ENCODE measurements around the gene ELOVL6. TPM values are rescaled to one million over a fixed set of nuclear protein-coding genes. Genes with fewer than 3 reads are reported as not detected.
"Not testable (repeated sequence)": the region's sequence is repeated elsewhere in the genome, so short reads cannot be mapped to it uniquely, and the experiment has no call there.

ELOVL6 gene, protein sequence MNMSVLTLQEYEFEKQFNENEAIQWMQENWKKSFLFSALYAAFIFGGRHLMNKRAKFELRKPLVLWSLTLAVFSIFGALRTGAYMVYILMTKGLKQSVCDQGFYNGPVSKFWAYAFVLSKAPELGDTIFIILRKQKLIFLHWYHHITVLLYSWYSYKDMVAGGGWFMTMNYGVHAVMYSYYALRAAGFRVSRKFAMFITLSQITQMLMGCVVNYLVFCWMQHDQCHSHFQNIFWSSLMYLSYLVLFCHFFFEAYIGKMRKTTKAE
- 3.9 and 11.9 TPM in 2 replicates for total RNA-seq (2014; rRNA removed; shearing (Covaris generic))

DNA sequence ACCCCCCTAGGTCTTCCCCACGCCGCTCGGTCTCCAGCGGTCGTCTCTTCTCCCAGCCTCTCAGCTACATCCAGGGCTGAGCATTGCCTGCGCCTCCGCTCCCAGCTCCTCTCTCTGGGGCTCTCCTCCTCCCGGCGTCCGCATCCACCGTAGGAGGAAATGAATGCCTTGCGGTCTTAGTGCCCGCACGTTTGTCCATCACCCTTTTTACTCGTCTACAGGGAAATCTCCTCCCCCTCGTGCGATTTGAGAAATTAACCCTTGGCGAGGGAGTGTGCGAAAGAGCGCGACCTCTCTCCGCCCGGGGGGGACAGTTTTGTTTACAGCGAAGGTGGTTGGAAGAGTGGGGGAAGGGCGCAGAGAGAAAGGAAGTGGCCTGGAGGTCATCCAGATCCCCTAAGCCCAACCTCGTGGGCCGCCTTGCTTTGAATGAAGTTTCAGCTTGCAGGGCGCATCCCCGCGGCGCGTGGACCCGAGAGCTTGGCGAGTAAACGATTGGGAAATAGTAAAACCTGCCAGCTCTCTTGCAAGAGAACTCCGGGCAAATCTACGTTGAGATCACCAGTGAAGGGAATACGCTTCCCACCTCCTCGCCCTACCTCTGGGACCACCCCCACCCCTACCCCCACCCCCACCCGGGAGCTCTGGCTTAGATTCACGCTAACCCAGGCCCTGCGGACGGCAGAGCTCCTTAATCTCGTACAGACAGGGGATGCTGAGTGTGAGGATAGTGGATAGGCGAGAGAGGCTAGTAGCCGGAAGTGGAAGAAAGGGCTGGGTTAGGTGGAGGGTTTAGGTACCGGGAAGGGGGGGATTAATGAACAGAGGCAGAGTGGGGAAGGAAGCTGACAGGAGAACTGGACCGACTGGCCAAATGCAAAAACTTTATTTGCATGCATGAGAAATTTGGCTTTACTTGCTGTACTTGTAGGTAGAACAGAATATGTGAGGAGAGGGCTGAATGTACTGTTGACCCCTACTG, at the start of gene ELOVL6:
Gene ELOVL6 (minus strand): TSS at position 181 of the 982 bp plus-strand sequence. CDS start 280 bp downstream, outside the sequence.
- DNase-seq (ENCODE audit: low read depth): peak; percentile 57

DNA sequence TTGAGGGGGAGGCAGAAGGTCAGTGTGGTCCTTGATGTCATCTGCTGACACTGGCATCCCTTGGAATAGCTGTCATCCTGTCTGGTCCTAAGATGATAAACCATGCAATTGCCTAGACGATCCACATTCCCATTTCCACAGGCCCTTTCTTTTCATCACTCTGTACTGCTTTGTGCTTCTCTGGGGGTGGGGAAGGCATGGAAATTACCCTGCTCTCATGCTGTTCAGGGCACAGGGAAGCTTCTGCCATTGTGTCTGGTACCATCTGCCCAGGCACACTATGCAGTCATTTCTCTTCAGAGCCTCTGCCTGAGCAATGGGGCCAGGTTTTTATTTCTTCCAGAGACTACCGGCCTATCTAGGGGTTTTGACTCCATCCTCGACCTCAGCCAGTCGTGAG, 49.7 kb upstream of the ELOVL6 start:
- no peak for DNase-seq (ENCODE audit: low read depth)

DNA sequence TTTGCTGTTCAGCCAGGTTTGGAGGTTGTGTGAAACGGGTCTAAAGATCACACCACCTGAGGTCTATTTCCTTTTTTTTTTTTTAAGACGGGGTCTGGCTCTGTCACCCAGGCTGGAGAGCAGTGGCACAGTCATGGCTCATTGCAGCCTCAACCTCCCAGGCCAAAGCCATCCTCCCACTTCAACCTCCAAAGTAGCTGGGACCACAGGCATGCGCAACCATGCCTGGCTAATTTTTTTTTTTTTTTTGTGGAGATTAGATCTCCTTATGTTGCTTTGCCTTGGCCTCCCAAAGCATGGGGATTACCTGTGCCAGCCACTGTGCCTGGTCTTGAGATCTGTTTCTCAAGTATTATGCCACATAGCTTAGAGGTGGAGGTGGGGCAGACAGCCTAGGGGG, 49.2 kb upstream of the ELOVL6 start:
- no peak for DNase-seq (ENCODE audit: low read depth)

DNA sequence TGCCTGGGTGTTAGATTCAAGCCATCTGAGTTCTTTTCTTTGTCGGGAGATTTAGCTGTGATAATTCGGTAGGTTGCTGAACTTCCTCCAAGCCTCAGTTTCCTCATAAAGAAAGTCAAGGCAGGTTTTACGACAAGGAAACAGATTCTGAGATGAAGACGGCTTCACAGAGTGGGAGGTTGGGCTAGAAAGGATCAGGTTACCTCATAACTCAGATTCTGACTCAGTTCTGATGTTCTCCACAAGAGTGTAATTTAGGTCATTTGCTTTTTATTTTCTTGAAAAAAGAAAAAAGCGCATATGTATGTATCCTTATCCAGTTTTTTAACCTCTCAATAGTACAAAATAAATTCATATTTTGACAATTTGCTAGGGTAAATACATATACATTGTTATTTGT, 47.2 kb upstream of the ELOVL6 start:
- peak; percentile 12 for DNase-seq (ENCODE audit: low read depth)

DNA sequence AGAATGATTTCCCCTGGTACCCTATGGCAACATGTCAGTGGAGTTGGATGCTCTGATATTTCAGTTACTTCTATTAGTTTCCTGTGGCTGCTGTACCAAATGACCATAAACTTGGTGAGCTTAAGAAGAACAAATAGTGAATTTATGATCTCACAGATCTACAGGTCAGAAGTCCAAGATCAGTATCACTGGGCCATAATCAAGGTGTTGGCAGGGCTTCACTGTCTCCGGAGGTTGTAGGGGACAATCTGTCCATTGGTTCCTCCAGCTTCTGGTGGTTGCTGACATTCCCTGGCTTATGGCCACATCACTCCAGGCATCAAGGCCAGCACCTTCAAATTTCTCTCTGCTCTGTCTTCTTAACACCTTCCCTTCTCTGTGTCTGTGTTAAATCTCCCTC, 37.9 kb upstream of the ELOVL6 start:
- no peak for DNase-seq (ENCODE audit: low read depth)

DNA sequence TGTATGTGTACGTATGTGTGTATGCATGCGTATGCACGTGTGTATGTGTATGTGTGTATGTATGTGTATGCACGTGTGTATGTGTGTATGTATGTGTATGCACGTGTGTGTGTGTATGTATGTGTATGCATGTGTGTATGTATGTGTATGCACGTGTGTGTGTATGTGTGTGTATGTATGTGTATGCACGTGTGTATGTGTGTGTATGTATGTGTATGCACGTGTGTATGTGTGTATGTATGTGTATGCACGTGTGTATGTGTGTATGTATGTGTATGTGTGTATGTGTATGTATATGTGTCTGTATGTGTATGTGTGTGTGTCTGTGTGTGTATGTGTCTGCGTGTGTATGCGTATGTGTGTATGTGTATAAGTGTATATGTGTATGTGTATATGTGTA, 35.2 kb upstream of the ELOVL6 start:
- not testable (repeated sequence) for DNase-seq (ENCODE audit: low read depth)

DNA sequence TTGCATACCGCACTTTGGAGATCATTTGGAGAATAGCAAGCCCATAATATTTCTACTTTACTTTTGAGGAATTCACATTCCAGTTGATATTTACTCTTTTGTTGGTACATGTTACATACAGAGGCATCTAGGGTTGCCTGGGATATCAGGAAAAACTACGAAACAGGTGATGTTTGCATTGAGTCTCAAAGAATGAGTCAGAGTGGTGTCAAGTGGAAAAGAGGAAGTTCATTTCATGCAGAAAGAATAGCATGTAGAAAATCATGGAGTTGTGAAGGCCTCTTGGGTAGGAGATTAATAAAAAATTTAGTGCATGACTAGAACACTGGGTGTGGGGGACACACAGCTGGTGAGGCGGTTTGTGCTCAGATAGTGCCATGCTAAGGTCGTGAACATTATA, 33.5 kb upstream of the ELOVL6 start:
- DNase-seq (ENCODE audit: low read depth): no peak

DNA sequence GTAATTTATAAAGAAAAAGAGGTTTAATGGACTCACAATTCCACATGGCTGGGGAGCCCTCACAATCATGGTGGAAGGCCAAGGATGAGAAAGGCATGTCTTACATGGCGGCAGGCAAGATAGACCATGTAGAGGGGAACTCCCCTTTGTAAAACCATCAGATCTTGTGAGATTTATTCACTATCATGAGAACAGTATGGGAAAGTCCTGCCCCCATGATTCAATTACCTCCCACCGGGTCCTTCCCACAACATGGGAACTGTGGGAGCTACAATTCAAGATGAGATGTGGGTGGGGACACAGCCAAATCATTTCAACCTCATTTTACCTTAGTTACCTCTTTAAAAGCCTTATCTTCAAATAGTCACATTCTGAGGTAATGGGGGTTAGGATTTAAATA, 30.9 kb upstream of the ELOVL6 start:
- no peak for DNase-seq (ENCODE audit: low read depth)

DNA sequence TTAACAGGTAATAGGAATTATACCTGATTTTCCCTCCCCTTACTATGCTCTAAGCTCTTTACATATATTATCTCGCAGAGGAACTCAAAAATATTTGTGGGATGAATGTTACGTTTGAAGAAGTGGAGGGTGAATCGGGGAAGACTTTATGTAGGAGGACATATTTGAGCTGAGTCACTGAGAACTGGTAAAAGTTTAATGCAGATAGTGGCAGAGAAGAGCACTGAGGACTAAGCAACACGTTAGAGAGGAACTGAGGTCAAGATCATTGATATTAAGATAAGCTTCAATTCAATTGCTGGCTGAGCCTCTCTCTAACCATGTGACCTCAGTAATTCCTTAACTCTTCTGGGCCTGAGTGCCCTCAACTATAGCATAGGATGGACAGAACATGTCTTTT, 26.4 kb upstream of the ELOVL6 start:
- no peak for DNase-seq (ENCODE audit: low read depth)

DNA sequence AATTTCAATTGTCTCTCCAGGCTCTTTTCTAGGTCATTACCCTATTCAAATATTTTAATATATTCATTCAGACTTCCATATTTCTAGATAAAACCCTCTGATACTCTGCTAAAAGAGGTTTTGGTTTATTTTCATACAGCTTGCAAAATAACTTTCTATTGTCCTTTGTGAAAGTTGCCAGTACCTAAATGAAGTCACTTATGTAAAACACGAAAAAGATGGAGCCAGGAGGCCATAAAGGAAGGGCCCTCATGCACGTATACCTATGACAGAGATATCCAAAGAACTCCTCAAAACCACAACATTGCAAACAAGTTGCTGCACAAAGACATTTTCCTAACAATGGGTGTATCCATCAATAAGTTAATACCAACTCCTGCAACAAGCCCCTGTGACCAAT, 25.7 kb upstream of the ELOVL6 start:
- DNase-seq (ENCODE audit: low read depth): no peak

DNA sequence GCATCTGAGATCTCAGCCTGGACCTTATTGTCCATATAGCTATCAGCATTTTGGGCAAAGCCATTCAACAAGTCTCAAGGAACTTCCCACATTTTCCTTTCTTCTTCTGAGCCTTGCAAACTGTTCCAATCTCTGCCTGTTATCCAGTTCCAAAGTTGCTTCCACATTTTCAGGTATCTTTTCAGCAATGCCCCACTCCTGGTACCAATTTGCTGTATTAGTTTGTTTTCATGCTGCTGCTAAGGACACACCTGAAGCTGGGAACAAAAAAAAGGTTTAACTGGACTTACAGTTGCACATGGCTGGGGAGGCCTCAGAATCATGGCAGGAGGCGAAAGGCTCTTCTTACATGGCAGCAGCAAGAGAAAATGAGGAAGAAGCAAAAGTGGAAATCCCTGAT, 20.5 kb upstream of the ELOVL6 start:
- not testable (repeated sequence) for DNase-seq (ENCODE audit: low read depth)

DNA sequence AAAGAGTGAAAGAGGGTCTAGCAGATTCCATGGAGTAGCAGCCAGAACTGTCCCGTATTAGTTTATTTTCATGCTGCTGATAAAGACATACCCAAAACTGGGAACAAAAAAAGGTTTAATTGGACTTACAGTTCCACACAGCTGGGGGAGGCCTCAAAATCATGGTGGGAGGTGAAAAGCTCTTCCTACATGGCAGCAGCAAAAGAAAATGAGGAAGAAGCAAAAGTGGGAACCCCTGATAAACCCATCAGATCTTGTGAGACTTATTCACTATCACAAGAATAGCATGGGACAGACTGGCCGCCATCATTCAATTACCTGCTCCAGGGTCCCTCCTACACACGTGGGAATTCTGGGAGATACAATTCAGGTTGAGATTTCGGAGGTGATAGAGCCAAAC, 18.8 kb upstream of the ELOVL6 start:
- not testable (repeated sequence) for DNase-seq (ENCODE audit: low read depth)

DNA sequence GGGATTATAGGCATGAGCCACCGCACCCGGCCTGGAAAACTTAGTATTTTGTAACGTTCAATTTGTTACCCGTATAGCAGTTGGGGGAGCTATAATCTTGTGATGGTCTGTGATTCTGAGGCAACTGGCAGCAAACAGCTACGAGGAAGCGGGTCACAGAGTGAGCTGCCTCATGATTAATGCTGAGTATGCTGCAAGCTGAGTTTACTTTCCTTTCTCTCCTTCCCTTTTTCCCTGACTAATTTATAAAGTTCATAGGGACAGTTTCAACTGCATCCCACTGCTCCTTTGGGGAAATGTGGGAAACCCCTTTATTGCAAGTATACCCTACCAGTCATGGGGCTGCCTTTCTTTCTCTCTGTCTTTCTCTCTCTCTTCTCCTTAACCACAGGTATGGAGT, 17.7 kb upstream of the ELOVL6 start:
- no peak for DNase-seq (ENCODE audit: low read depth)

DNA sequence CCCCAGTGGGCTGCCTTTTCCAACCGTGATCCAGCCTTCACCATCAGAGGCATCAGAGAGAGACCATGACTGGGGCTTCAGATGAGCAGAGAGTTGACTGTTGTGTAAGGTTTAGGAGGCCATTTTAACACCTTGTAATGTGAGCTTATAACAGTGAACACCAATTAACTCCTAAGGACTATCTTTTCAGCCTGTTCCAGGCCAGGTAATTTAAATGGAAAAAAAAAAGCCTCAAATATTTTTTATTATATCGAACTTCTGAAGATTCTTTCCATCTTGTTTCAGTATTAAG, 13.3 kb upstream of the ELOVL6 start:
- no peak for DNase-seq (ENCODE audit: low read depth)

DNA sequence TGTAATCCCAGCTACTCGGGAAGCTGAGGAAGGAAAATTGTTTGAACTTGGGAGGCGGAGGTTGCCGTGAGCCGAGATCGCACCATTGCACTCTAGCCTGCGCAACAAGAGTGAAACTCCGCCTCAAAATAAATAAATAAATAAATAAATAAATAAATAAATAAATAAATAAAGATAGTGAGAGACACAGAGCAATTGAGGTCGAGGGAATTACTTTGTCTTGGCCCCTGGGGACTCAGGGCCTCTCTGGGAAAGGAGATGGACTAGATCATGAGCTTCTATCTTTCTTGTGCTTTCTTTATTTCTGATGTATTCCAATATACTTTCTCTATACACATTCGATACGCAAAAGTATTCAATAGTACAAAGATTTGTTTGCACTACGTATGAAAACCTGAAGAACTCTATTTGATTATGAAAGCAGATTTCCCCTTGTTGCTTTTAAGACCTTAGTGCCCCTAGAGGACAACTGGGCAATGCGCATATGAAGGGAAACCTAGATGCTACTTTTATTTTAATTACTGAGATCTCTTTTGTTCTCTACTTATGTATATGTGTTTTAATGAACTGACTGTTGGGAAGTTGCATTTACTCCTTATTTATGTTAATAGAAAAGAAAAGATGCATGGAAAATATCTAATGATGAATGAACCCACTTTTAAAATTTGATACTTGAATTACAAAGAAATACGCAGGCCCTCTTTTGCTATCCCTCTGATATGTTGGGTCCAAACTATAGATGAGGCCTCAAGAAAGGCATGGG, 12.8 kb upstream of the ELOVL6 start:
- DNase-seq (ENCODE audit: low read depth): peak; percentile 7

DNA sequence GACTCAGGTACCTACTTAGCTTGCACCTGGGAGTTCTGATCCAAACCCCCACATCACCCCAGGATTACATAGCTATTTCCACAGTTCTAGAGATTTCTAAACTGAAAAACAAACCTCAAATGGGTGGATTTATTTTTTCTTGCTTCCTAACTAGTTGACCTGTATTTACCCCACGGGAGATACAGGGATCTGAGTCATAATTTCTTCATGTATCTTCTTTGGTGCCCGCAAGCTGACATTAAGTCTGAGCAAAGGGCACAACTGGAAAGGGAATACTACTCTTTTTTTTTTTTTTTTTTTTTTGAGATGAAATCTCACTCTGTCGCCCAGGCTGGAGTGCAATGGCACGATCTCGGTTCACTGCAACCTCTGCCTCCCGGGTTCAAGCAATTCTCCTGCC, 10.0 kb upstream of the ELOVL6 start:
- DNase-seq (ENCODE audit: low read depth): no peak

DNA sequence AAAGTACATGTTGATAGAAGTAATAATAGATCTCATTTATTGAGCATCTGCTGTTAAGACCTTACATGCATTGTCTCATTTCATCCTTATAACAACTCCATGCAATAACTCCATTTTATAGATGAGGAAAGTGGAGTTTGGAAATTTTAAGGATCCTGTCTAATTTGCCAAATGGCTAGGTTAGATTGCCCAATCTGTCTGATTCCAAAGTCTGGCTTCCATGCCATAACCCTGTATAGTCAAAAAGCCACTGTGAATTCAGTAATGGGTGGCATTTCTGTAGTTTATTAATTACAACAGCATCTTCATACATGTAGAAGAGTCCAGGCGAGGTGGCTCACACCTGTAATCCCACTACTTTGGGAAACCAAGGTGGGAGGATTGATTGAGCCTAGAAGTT, 8.8 kb upstream of the ELOVL6 start:
- no peak for DNase-seq (ENCODE audit: low read depth)

DNA sequence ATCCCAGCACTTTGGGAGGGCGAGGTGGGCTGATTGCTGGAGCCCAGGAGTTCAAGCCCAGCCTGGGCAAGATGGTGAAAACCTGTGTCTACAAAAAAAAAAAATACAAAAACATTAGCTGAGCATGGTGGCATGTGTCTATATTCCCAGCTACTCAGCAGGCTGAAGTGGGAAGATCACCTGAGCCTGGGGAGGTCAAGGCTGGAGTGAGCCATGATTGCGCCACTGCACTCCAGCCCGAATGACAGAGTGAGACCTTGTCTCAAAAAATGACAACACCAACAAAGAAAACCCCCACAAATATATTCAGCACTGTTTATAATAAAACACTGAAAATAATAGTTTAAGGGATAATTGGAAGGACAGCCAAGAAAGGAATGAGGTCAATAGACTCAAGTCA, 3.6 kb upstream of the ELOVL6 start:
- DNase-seq (ENCODE audit: low read depth): no peak

DNA sequence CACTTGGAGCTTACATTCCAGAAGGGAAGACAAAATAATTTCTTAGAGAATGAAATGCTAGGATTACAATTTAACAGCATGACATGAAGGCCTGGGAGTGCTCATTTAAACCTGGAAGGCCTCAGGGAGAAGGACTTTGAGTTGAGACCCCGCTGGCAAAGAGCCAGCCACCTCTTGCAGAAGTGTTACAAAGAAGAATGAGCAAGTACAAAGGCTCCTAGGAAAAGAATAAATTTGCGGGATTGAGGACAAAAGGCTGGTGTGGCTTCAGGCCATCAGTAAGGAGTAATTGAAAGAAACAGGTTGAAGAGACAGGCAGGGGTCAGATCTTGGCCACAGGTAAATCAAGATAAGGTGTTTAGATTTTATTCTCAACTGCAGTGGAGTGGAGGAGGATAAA, 3.1 kb upstream of the ELOVL6 start:
- no peak for DNase-seq (ENCODE audit: low read depth)

DNA sequence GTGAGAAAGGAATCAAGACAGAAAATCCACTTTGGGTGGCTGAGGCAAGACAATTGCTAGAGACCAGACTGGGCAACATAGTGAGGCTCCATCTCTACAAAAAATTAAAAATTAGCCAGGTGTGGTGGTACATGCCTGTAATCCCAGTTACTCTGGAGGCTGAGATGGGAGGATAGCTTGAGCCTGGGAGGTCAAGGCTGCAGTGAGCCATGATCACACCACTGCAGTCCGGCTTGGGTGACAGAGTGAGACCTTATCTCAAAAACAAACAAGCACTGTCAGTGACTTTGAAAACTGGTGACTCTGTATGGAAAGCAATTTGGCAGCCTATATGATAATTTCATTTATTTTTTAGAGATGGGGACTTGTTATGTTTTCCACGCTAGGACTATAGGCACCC, 2.3 kb upstream of the ELOVL6 start:
- DNase-seq (ENCODE audit: low read depth): no peak

DNA sequence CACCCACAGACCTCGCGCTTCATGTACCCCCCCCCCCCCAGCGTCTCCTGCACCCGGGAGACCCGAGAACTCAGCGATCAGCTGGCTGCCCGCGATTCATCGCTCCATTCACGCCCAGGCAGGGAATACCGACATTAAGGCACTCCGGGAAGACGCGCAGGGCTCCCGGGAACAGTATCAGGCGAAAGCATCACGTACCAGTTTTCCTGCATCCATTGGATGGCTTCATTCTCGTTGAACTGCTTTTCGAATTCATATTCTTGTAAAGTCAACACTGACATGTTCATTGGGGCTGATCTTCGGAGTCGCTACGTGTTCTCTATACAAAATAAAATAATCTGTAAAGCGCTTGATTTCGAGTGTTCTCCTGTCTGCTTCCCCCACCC, 373 bp downstream of the ELOVL6 start:
- DNase-seq (ENCODE audit: low read depth): peak; percentile 9

DNA sequence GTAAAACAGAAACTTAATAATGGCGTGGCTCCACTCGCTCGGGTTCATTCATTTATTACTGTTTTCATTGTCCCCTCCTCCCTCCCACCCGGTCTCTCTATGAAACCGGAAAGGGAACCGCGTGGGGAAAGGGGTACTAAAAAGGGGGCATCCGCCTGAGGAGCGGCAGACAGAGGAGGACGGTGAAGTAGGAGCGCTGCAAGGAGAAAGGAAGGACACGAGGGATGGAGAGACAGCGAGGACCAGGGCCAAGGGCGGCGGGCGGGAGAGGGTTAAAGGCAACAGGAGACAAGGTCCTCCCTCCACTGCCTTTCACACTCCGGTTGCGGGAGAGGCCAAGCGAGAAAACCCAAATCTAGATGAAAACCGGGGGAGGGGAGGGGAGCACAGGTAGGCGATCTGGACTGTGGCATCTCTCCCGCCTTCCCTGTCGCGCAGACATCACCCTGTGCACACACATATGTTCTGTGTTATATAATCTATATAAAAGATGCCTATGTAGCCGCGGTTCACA, 829 bp downstream of the ELOVL6 start:
- DNase-seq (ENCODE audit: low read depth): peak; percentile 42
